GM21786 (cell line): ENCODE results near the gene IFIT1.
"Not testable (repeated sequence)": the region's sequence is repeated elsewhere in the genome, so short reads cannot be mapped to it uniquely, and the experiment has no call there.

Experiments used
- ATAC-seq: cut with Tn5 transposase; IDR thresholded peaks from one replicate; pipeline ENCODE4 v1.9.1; 2021; ENCODE audit not compliant: unreplicated experiment

Gene IFIT1

DNA sequence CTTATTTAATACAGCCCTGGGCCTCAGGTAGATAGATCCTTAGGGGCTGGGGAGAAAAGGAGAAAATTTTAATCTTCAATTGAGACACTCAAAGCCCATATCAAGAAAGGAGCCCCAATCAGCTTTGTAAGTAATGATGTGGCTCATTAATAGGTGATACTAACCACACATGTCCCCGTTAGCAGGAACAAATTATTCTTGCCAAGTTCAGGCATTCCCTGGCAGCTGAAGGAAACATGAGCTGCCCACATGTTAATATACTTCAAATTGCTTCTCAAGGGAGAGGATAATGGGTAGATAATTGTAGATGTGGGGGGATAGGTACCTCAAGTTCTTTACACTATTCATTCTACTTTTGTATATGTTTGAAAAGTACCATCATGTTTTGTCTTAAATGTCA, 36.5 kb downstream of the IFIT1 start:
- no peak for ATAC-seq

DNA sequence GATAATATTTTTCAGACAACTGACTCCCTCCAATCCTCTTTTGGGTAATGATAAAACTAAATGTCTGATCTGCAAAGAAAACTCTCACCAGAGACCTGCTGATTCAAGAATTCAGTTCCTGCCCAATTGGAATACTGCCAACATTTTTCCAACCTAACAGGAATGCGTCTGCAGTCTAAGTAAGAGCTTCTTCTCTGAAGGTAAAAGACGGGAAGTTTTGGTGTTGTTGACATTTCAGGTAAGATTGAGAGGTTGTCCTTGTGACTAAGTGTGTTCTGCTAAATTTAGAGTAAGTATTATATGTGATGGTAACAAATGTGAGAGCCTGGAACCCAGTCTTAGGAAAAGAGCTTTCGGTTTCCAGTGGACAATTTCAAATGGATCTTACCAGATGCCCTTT, 39.6 kb downstream of the IFIT1 start:
- no peak for ATAC-seq

DNA sequence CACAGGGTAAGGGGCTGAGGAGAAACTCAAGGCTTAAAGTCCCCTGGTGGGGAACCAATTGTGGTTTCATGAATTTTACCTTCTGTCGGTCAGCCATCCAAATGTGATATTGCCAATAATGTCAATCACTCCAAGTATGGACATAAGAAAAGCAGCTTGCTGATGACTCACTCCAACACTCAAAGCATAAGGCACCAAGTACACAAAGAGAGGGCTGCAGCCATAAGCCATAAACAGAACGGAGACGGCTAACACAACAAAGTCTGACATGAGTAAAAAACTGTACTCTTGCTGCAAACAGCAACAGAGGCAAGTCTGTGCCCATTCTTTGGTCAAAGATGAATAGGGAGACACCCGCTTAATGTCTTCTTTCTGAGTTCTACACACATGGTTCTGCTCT, 46.1 kb downstream of the IFIT1 start:
- ATAC-seq, result no peak

DNA sequence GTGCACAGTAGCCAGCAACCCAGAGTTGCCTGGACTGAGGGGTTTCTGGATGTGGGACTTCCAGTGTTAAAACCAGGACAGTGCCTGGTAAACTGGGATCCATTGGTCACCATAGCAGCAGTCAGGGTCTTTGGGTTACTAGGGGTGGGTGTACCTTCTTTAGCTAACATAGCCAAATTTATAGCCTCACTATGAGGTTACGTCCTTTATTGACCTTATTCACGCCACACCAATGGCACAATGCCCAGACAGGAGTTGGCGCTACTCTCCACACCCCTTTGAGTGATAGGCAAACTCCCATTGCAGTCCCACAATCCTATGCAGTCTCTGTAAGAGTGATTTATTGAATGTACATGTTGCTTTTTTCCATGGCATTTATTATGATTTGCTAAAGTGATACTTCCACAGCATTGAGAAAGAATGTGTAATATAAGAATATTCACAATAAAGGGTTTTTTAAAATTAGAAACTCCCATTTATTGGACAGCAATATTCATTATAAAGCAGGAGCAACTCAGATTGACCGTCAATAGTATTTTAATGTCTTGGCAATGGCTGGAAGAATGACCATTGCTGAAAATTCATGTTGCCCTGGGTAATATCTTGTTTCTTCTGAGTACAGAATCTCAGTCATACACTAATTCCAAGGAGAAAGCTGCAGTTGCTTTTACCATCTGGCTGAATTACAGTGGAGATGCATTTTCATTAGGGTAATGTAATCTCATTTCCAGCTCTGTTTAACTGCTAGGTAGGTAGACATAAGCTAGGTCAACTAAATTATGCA, 48.0 kb downstream of the IFIT1 start:
- ATAC-seq, result no peak

DNA sequence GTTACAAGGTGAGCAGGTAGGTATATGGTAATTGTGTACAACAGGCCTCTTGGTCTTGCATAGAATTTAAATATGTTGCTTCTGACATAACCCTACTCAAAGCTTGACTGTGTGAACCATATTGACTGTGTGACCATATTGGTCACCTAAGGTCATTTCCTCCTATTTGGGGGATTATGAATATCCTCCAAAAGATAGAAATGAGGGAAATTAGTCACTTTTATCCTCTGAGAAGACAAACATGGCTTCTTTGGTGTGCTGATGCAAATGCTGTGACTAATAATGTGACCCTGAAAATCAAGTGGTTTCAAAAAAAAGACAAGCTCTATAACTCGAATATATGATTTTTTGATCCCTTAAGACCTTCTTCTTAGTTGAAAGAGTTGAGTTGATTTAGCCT, 49.9 kb downstream of the IFIT1 start:
- no peak for ATAC-seq

GRCh38 chr10:89444819-89445218, 52.4 kb downstream of the IFIT1 start:
- not testable (repeated sequence) for ATAC-seq

DNA sequence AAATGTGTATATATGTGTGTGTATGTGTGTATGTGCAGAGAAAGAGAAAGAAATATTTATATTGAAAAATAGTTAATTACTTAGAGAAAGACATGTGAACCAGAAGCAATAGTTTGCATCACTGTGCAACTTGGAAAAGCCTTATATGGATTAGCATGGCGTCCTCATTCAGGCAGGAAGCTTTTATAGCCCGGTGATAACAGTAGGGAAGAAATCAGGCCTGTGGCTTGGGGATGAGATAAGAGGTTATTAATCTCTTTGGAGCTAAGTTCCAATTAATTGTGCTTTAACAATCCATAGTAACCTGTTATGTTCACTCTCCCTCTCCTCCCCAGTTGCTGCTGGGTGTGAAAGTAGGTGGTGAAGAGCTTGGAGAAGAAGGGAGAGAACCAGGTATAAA, 58.5 kb downstream of the IFIT1 start:
- ATAC-seq, result no peak

DNA sequence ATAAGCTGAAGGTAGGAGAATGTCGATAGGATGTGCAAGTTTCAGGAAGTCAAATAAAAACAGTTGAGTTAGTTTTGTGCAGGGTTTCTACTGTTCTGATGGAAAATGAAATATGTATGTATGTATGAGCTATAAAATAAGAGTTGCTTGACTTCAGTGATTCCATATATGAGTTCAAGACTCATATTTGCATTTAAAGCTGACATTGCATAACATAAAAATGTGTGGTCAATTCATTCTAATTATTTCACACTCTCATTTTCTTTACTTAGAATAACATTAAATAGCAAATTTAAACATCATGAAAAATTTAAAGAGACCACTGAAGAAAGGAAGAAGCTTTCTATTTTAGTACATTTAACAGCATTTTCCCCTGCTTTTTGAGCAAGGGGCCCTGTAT, 59.8 kb downstream of the IFIT1 start:
- ATAC-seq, result no peak

GRCh38 chr10:89454561-89455347, 62.3 kb downstream of the IFIT1 start:
- no peak for ATAC-seq
